Brain microvascular endothelial cell (primary cell): ENCODE measurements around the gene C14orf180.

Experiments
- DNase-seq: peaks from one replicate; pipeline ENCODE4 v3.0.0-alpha.2; 2020
- H3K27ac ChIP-seq: fragments of 250-450 bp; sonication (Bioruptor Pico); 2 replicates; pipeline ENCODE4 v1.5.1; 2020; ENCODE audit warnings: mild to moderate bottlenecking, moderate library complexity
- H3K27me3 ChIP-seq: fragments of 250-450 bp; sonication (Bioruptor Pico); replicated peaks from 2 replicates; pipeline ENCODE4 v1.5.1; 2020; ENCODE audit warnings: mild to moderate bottlenecking
- H3K36me3 ChIP-seq: fragments of 250-450 bp; sonication (Bioruptor Pico); replicated peaks from 2 replicates; pipeline ENCODE4 v1.5.1; 2020; ENCODE audit warnings: mild to moderate bottlenecking
- H3K4me3 ChIP-seq: 2 replicates; pipeline ENCODE4 v1.5.1; 2011; ENCODE audit warnings: low read depth, mild to moderate bottlenecking, control low read depth, low read length, moderate library complexity
- CTCF ChIP-seq: IDR thresholded peaks from 2 replicates; pipeline ENCODE4 v1.5.1; 2011; ENCODE audit warnings: low read depth, mild to moderate bottlenecking, moderate library complexity, low read length, control low read depth, inconsistent platforms; ENCODE audit errors: missing control alignments
- in situ Hi-C: cut with HindIII; loops from 2 replicates; pipeline ENCODE4 v1.10.0; 2017; ENCODE audit warnings: low sequenced_read_pairs, low pct_ligation_motif_present

The C14orf180 gene

GRCh38 chr14:104559028-104559803, 20.3 kb upstream of the C14orf180 start:
- no peaks in the 10 kb centered on the region for H3K27me3 ChIP-seq
- H3K4me3 ChIP-seq = no peak overlapping the region
- in situ Hi-C loops = no loop called here

GRCh38 chr14:104559804-104560585, 19.6 kb upstream of the C14orf180 start:
- Histone ChIP-seq H3K27me3 (no peaks in the 10 kb centered on the region), H3K36me3 (no peaks in the 10 kb centered on the region), H3K4me3 (no peak overlapping the region), H3K27ac (no peak overlapping the region)
- in situ Hi-C loops = no loop called here
- TF ChIP-seq CTCF = no peak
- no peak for DNase-seq

More at GRCh38 chr14:104559028-104559803, 20.3 kb upstream of the C14orf180 start:
- no peak for TF ChIP-seq CTCF
- Histone ChIP-seq H3K27ac (no peak overlapping the region), H3K36me3 (no peaks in the 10 kb centered on the region)
- DNase-seq = no peak

DNA sequence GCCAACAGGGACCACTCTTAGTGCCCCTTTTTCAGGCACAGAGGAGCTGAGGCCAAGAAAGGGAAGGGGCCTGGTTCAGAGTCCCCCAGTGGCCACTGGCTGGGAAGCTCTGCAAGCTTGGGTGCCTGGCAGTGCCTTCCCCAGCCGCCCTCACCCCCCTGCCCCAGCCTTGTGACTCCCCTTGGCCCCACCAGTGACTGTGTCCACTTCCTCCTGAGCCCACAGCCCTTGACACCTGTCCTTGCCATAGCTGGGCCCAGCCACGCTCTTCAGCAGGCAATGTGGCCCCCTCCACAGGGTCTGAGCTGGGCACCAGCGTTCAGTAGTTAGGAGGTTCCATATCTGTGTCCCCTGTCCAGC, 19.0 kb upstream of the C14orf180 start:
- no peaks in the 10 kb centered on the region for H3K27me3 ChIP-seq
- DNase-seq = no peak
- no peak overlapping the region for H3K27ac ChIP-seq
- no peaks in the 10 kb centered on the region for H3K36me3 ChIP-seq
- no peak overlapping the region for H3K4me3 ChIP-seq
- no peak for TF ChIP-seq CTCF
- in situ Hi-C loops = no loop called here

DNA sequence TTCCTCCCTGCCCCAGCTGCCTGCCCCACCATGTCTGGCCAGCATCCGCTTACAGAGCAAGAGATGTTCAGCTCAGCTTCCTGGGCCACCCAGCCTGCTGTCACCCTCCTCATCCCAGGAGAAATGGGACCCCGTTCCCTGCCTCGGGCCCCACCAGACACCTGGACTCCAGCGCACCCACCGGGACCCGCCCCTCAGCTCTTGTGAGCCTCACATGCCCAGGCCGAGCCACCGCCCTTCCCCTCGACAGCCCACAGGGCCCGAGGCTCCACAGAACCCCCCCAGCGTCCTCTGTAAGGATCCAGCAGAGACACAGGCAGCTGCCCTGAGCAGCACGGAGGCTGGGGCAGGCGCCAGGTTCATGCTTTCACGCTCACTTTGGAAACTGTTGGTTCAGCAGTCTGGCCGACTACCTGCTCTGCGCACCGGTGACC, 18.4 kb upstream of the C14orf180 start:
- no peaks in the 10 kb centered on the region for H3K36me3 ChIP-seq
- H3K27ac ChIP-seq = no peak overlapping the region
- H3K4me3 ChIP-seq = no peak overlapping the region
- DNase-seq = no peak
- no peak for TF ChIP-seq CTCF
- in situ Hi-C loops = no loop called here
- no peaks in the 10 kb centered on the region for H3K27me3 ChIP-seq

DNA sequence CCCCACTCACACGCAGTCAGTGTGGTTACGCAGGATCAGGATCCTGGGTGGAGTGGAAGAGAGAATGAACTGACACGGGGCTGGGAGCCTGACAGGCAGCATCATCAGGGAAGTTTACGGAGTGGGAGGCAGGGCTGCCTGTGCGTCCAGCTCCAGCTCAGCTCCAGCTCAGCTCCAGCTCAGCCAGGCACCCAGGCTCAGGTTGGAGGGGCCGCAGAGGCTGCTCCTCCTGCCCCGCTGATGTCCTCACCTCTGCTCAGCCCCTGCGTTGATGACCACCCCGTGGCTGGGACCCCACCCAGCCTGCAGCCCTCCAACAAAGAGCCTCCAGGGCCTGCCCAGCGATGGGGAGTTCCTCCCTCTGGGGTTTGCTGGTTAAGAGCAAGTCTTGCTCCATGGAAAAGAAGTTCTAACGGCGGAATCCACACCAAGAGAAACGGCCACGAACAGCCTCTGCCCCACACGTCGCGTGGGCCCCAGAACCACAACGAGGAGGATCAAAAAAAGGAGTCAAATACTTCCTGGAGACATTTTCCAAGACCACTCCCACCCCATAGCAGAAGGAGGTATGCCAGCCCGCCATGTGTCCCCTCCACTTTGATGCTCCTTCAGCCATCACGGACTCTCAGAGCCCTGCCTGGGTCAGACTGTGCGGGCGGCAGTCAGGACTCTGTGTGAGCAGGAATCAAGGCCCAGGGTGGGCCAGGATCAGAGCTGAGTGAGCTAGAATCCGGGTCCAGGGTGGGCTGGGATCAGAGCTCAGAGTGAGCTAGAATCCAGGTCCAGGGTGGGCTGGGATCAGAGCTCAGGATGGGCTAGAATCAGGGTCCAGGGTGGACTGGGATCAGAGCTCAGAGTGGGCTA, 17.7 kb upstream of the C14orf180 start:
- in situ Hi-C loops = no loop called here

More for the DNA sequence above, 17.7 kb upstream of the C14orf180 start:
- Histone ChIP-seq H3K4me3 (no peak overlapping the region), H3K27me3 (no peaks in the 10 kb centered on the region), H3K36me3 (no peaks in the 10 kb centered on the region), H3K27ac (no peak overlapping the region)
- no peak for TF ChIP-seq CTCF
- no peak for DNase-seq
